ENCODE data around the gene LRCH1. TPM values are rescaled to one million over a fixed set of nuclear protein-coding genes. Genes with fewer than 3 reads are reported as not detected.

Gene LRCH1
- total RNA-seq, 4 donors from 2014 or later = 5.0 to 20.4 (median 7.4) TPM

DNA sequence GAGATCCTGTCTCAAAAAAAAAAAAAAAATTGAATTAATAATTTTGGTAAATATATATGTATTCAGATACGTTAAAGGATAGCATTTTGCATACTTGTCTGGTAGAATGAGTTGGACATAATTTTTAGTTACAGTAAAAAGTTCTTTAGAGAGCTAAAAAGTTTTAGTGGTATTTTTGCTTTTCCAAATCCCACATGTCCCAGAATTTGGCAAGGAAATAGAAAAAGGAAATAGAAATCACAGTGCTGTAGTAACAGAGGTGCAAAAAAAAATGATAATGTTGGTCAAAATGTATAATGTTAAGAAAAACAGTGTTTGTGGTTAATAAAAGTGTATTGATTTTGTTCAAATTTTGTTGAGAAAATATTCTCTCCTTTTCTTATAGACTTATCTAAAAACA lies 96.8 kb downstream of the LRCH1 start:
- H3K27ac ChIP-seq = no peak overlapping the region
- no peaks in the 10 kb centered on the region for H3K27me3 ChIP-seq
- H3K36me3 ChIP-seq = no peaks in the 10 kb centered on the region
- intact Hi-C loops (cut with DNase I) = no loop called here
- peaks cover 3 to 14% (median 9%) of the 10 kb centered on the region in 3 donors for H3K4me1 ChIP-seq
- WGBS, 2 donors = 75 to 79% methylated on average over 1 of the region's 1 CpG
- DNase-seq = no peak
- no peak overlapping the region for H3K4me3 ChIP-seq
- H3K9me3 ChIP-seq = no peaks in the 10 kb centered on the region
- TF ChIP-seq POLR2A (IDR thresholded peaks at IDR 0.05) = no peak
- TF ChIP-seq, protein P1, sequence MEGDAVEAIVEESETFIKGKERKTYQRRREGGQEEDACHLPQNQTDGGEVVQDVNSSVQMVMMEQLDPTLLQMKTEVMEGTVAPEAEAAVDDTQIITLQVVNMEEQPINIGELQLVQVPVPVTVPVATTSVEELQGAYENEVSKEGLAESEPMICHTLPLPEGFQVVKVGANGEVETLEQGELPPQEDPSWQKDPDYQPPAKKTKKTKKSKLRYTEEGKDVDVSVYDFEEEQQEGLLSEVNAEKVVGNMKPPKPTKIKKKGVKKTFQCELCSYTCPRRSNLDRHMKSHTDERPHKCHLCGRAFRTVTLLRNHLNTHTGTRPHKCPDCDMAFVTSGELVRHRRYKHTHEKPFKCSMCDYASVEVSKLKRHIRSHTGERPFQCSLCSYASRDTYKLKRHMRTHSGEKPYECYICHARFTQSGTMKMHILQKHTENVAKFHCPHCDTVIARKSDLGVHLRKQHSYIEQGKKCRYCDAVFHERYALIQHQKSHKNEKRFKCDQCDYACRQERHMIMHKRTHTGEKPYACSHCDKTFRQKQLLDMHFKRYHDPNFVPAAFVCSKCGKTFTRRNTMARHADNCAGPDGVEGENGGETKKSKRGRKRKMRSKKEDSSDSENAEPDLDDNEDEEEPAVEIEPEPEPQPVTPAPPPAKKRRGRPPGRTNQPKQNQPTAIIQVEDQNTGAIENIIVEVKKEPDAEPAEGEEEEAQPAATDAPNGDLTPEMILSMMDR (IDR thresholded peaks at IDR 0.05) = no peak

DNA sequence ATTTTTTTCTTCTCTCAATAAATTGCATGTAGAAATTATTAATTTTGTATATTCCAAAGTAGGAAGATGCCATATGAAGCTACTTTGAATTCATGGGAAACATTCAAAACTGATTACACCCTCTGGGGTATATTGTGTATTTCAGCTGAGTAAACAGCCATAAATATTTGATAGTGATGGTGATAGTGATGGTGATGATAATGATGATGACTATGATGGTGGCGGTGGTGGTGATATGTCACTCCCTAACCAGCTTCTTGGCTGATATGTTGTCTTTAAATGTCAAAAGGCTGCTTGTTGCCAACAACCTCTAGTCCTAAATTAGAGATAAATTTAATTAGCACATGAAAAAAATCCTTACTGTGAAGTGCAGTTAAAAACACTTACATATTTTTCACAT lies 102.0 kb downstream of the LRCH1 start:
- intact Hi-C loops (cut with DNase I) = no loop called here
- TF ChIP-seq POLR2A (IDR thresholded peaks at IDR 0.05) = no peak
- TF ChIP-seq, protein P1 (IDR thresholded peaks at IDR 0.05) = no peak
- peak overlapping the region in 3 of 4 donors; percentile 67 to 79 (median 74) for H3K27ac ChIP-seq
- H3K4me3 ChIP-seq = no peak overlapping the region
- 56 to 79% methylated on average over 1 of the region's 1 CpG for WGBS, 2 donors
- no peaks in the 10 kb centered on the region for H3K27me3 ChIP-seq
- H3K4me1 ChIP-seq = peaks cover 3 to 18% (median 5%) of the 10 kb centered on the region in 3 donors
- H3K36me3 ChIP-seq = no peaks in the 10 kb centered on the region
- no peaks in the 10 kb centered on the region for H3K9me3 ChIP-seq
- no peak for DNase-seq

DNA sequence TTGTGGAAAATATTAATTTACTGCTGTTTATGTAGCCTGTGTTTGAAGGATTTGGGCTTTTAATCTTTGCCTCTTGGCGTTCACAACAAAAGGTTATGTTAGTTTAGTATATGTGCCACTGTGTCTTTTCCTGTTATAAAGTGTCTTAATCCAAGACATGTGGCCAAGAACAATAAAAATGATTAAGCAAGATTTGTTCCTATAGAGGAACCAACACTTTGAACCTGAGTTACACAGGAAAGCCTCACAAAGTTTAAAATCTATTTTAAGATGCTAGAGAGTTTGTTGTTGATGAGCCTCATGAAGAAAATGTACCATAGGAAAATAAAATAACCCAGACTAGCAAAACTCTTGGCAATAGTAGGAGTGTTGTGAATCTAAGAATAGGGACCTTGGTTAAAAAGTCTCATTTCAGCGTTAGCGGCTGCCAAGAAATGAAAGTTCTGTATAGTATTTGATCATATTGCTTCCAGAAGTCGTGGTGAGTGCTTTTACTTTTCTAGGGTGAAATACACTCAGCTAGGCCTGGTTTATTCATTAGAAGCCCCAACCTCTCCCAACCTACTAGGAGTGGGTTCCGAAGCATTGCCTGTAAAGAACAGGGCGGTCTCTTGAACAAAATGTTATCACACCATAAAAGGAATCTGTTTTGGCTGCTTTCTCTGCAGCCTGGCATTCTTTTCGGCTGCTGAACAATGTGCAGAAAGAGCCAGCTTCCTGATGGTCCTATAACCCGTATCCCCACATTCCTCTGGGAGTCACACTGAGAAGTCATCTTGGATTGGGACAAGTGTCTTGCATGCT lies 102.6 kb downstream of the LRCH1 start:
- no peaks in the 10 kb centered on the region for H3K36me3 ChIP-seq
- TF ChIP-seq, protein P1 (IDR thresholded peaks at IDR 0.05) = no peak
- no peak for TF ChIP-seq POLR2A (IDR thresholded peaks at IDR 0.05)
- H3K27ac ChIP-seq = peak overlapping the region; percentile 32 to 79 (median 70)
- H3K9me3 ChIP-seq = no peaks in the 10 kb centered on the region
- no peak overlapping the region for H3K4me3 ChIP-seq
- H3K27me3 ChIP-seq = no peaks in the 10 kb centered on the region
- intact Hi-C loops (cut with DNase I) = no loop called here
- WGBS, 2 donors = 14 to 27% methylated on average over 8 of the region's 8 CpGs
- no peak for DNase-seq
- peaks cover 3 to 18% (median 5%) of the 10 kb centered on the region in 3 donors for H3K4me1 ChIP-seq

DNA sequence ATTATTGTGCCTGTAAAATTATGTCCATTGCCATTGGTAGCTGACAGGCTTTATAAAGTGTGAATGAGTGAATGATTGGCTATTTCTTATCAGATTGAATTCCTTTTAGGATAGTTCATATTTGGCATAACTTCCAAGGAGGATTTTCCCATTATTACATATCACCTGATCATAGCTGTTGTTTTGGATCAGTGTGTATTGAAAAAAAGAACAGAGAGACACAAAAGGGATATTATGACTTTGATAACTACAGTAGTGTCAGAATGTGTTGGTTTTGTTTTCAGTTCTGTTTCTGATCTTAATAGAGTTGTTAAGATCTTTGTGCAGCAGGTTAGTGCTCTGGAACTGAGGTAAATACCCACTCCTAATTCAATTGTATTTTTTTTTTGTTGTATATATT lies 103.8 kb downstream of the LRCH1 start:
- no peak for TF ChIP-seq POLR2A (IDR thresholded peaks at IDR 0.05)
- TF ChIP-seq, protein P1 (IDR thresholded peaks at IDR 0.05) = no peak
- peaks cover 3 to 18% (median 5%) of the 10 kb centered on the region in 3 donors for H3K4me1 ChIP-seq
- no peak for DNase-seq
- intact Hi-C loops (cut with DNase I) = no loop called here
- H3K36me3 ChIP-seq = no peaks in the 10 kb centered on the region
- H3K27ac ChIP-seq = peak overlapping the region in 3 of 4 donors; percentile 54 to 79 (median 74)
- H3K4me3 ChIP-seq = no peak overlapping the region
- no peaks in the 10 kb centered on the region for H3K9me3 ChIP-seq
- H3K27me3 ChIP-seq = no peaks in the 10 kb centered on the region

DNA sequence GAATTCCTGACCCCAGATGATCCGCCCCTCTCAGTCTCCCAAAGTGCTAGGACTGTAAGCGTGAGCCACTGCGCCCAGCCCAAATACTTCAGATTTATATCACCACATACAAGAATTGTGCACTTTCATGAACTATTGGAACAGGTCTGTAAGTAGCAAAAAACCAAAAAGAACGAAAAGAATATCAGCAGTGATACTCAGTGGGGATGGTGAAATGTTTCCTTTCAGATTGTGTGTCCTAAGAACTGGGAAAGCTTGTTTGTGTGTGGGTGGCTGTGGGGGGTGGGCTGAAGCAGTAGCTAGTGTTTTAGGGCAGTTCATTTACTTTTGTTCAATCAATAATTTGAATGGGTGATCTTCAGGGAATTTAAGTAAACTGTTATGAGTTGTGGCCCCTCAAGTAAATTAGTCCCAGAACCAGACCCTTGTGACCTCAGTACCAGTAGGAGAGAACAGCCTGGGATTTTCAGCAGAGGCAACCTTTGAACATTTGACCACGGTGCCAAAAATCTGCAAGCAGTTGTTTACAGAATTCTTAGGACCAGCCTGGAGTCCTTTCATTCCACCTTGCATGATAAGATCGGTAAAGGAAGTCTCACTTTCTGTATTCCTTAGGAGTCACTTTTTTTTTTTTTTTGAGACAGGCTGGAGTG lies 106.6 kb downstream of the LRCH1 start:
- TF ChIP-seq, protein P1 (IDR thresholded peaks at IDR 0.05) = no peak
- TF ChIP-seq POLR2A (IDR thresholded peaks at IDR 0.05) = no peak

More for the DNA sequence above, 106.6 kb downstream of the LRCH1 start:
- Histone ChIP-seq H3K4me1 (peaks cover 3 to 43% (median 5%) of the 10 kb centered on the region in 3 donors), H3K4me3 (no peak overlapping the region), H3K9me3 (no peaks in the 10 kb centered on the region), H3K27ac (no peak overlapping the region), H3K36me3 (no peaks in the 10 kb centered on the region), H3K27me3 (no peaks in the 10 kb centered on the region)
- WGBS, 2 donors = 89 to 91% methylated on average over 5 to 6 of the region's 6 CpGs
- intact Hi-C loops (cut with DNase I) = no loop called here
- DNase-seq = no peak
